ENCODE data around the gene FGL2. TPM values are rescaled to one million over a fixed set of nuclear protein-coding genes. Genes with fewer than 3 reads are reported as not detected.

Gene FGL2
- 21.7 TPM for total RNA-seq
- 10 to 100 TPM; 12.9 to 21.4 (median 16.8) TPM for polyA plus RNA-seq (ENCODE audit: insufficient read depth in 1 of 8, insufficient read length in 8 of 8, low replicate concordance in 1 of 8)
- long read RNA-seq, donor 1, full-length matches to known transcripts: 13 of 13 reads
- long read RNA-seq, donor 1, partial matches to known transcripts: 0 of 13 reads
- long read RNA-seq, donor 1, other reads (novel, unspliced or antisense): 0 of 13 reads
- long read RNA-seq, donor 2, full-length matches to known transcripts: 1 of 1 reads
- long read RNA-seq, donor 2, partial matches to known transcripts: 0 of 1 reads
- long read RNA-seq, donor 2, other reads (novel, unspliced or antisense): 0 of 1 reads
- long read RNA-seq, donor 3, full-length matches to known transcripts: 15 of 15 reads
- long read RNA-seq, donor 3, partial matches to known transcripts: 0 of 15 reads
- long read RNA-seq, donor 3, other reads (novel, unspliced or antisense): 0 of 15 reads
- long read RNA-seq, donor 4, full-length matches to known transcripts: 13 of 13 reads
- long read RNA-seq, donor 4, partial matches to known transcripts: 0 of 13 reads
- long read RNA-seq, donor 4, other reads (novel, unspliced or antisense): 0 of 13 reads
- long read RNA-seq, donor 5, full-length matches to known transcripts: 17 of 17 reads
- long read RNA-seq, donor 5, partial matches to known transcripts: 0 of 17 reads
- long read RNA-seq, donor 5, other reads (novel, unspliced or antisense): 0 of 17 reads
- long read RNA-seq, donor 6, full-length matches to known transcripts: 18 of 18 reads
- long read RNA-seq, donor 6, partial matches to known transcripts: 0 of 18 reads
- long read RNA-seq, donor 6, other reads (novel, unspliced or antisense): 0 of 18 reads
- long read RNA-seq, donor 7, full-length matches to known transcripts: 25 of 25 reads
- long read RNA-seq, donor 7, partial matches to known transcripts: 0 of 25 reads
- long read RNA-seq, donor 7, other reads (novel, unspliced or antisense): 0 of 25 reads
- long read RNA-seq, donor 8, full-length matches to known transcripts: 9 of 9 reads
- long read RNA-seq, donor 8, partial matches to known transcripts: 0 of 9 reads
- long read RNA-seq, donor 8, other reads (novel, unspliced or antisense): 0 of 9 reads
- long read RNA-seq, donor 9, full-length matches to known transcripts: 13 of 13 reads
- long read RNA-seq, donor 9, partial matches to known transcripts: 0 of 13 reads
- long read RNA-seq, donor 9, other reads (novel, unspliced or antisense): 0 of 13 reads
- long read RNA-seq, donor 10, full-length matches to known transcripts: 13 of 13 reads
- long read RNA-seq, donor 10, partial matches to known transcripts: 0 of 13 reads
- long read RNA-seq, donor 10, other reads (novel, unspliced or antisense): 0 of 13 reads
- long read RNA-seq, donor 11, full-length matches to known transcripts: 8 of 8 reads
- long read RNA-seq, donor 11, partial matches to known transcripts: 0 of 8 reads
- long read RNA-seq, donor 11, other reads (novel, unspliced or antisense): 0 of 8 reads

GRCh38 chr7:77199013-77199966, at the start of gene FGL2:
Gene FGL2, minus strand, starts transcription at chr7:77199819. Its CDS starts 26 bp downstream, at chr7:77199793.
- no peaks in the 10 kb centered on the region for H3K9me3 ChIP-seq (replicated peaks; ENCODE audit: control insufficient read depth, low read depth, low read length)
- peak within 1 kb of the TSS; percentile 34 for H3K4me3 ChIP-seq (ENCODE audit: low read length)
- peak within 1 kb of the TSS; percentile 76 for H3K27ac ChIP-seq (ENCODE audit: low read length)
- H3K4me1 ChIP-seq (ENCODE audit: control insufficient read depth, insufficient read depth, low read length): peaks cover 14% of the 10 kb centered on the region
- H3K36me3 ChIP-seq (ENCODE audit: control insufficient read depth, insufficient read depth, low read length): no peaks in the 10 kb centered on the region
- DNase-seq: peak; percentile 90
- WGBS (ENCODE audit: insufficient coverage): 5% methylated on average over 10 of the region's 15 CpGs
- no peaks in the 10 kb centered on the region for H3K27me3 ChIP-seq (ENCODE audit: control insufficient read depth, insufficient read depth, low read length)

- Histone ChIP-seq H3K36me3 (ENCODE audit: control insufficient read depth, insufficient read depth, low read length) (no peaks in the 10 kb centered on the region), H3K27me3 (ENCODE audit: control insufficient read depth, insufficient read depth, low read length) (no peaks in the 10 kb centered on the region), H3K9me3 (replicated peaks; ENCODE audit: control insufficient read depth, low read depth, low read length) (no peaks in the 10 kb centered on the region), H3K4me1 (ENCODE audit: control insufficient read depth, insufficient read depth, low read length) (no peaks in the 10 kb centered on the region), H3K27ac (ENCODE audit: low read length) (no peak overlapping the region), H3K4me3 (ENCODE audit: low read length) (no peak overlapping the region)
- no peak for DNase-seq
- WGBS (ENCODE audit: insufficient coverage): no CpG with 5 or more reads among the region's 3 CpGs
These were observed 48.5 kb upstream of the FGL2 start for GRCh38 chr7:77248154-77248553.

GRCh38 chr7:77247206-77247850, 47.7 kb upstream of the FGL2 start:
- H3K27ac ChIP-seq (ENCODE audit: low read length): no peak overlapping the region
- no peaks in the 10 kb centered on the region for H3K36me3 ChIP-seq (ENCODE audit: control insufficient read depth, insufficient read depth, low read length)
- no peaks in the 10 kb centered on the region for H3K4me1 ChIP-seq (ENCODE audit: control insufficient read depth, insufficient read depth, low read length)
- no peak overlapping the region for H3K4me3 ChIP-seq (ENCODE audit: low read length)
- H3K9me3 ChIP-seq (replicated peaks; ENCODE audit: control insufficient read depth, low read depth, low read length): no peaks in the 10 kb centered on the region
- no CpG with 5 or more reads among the region's 3 CpGs for WGBS (ENCODE audit: insufficient coverage)
- no peaks in the 10 kb centered on the region for H3K27me3 ChIP-seq (ENCODE audit: control insufficient read depth, insufficient read depth, low read length)
- DNase-seq: peak; percentile 49

GRCh38 chr7:77246026-77246640, 46.5 kb upstream of the FGL2 start:
- 40% methylated on average over 2 of the region's 5 CpGs for WGBS (ENCODE audit: insufficient coverage)
- Histone ChIP-seq H3K27ac (ENCODE audit: low read length) (no peak overlapping the region), H3K9me3 (replicated peaks; ENCODE audit: control insufficient read depth, low read depth, low read length) (no peaks in the 10 kb centered on the region)

GRCh38 chr7:77245015-77245755, 45.6 kb upstream of the FGL2 start:
- 42% methylated on average over 2 of the region's 7 CpGs for WGBS (ENCODE audit: insufficient coverage)
- Histone ChIP-seq H3K36me3 (ENCODE audit: control insufficient read depth, insufficient read depth, low read length) (no peaks in the 10 kb centered on the region), H3K4me1 (ENCODE audit: control insufficient read depth, insufficient read depth, low read length) (no peaks in the 10 kb centered on the region), H3K9me3 (replicated peaks; ENCODE audit: control insufficient read depth, low read depth, low read length) (no peaks in the 10 kb centered on the region), H3K4me3 (ENCODE audit: low read length) (no peak overlapping the region), H3K27ac (ENCODE audit: low read length) (no peak overlapping the region), H3K27me3 (ENCODE audit: control insufficient read depth, insufficient read depth, low read length) (no peaks in the 10 kb centered on the region)
- DNase-seq: no peak

More at GRCh38 chr7:77246026-77246640, 46.5 kb upstream of the FGL2 start:
- no peak for DNase-seq
- no peaks in the 10 kb centered on the region for H3K36me3 ChIP-seq (ENCODE audit: control insufficient read depth, insufficient read depth, low read length)
- H3K4me3 ChIP-seq (ENCODE audit: low read length): no peak overlapping the region
- no peaks in the 10 kb centered on the region for H3K4me1 ChIP-seq (ENCODE audit: control insufficient read depth, insufficient read depth, low read length)
- no peaks in the 10 kb centered on the region for H3K27me3 ChIP-seq (ENCODE audit: control insufficient read depth, insufficient read depth, low read length)

GRCh38 chr7:77244222-77244934, 44.8 kb upstream of the FGL2 start:
- Histone ChIP-seq H3K4me3 (ENCODE audit: low read length) (no peak overlapping the region), H3K9me3 (replicated peaks; ENCODE audit: control insufficient read depth, low read depth, low read length) (no peaks in the 10 kb centered on the region), H3K27me3 (ENCODE audit: control insufficient read depth, insufficient read depth, low read length) (no peaks in the 10 kb centered on the region), H3K36me3 (ENCODE audit: control insufficient read depth, insufficient read depth, low read length) (no peaks in the 10 kb centered on the region), H3K4me1 (ENCODE audit: control insufficient read depth, insufficient read depth, low read length) (no peaks in the 10 kb centered on the region), H3K27ac (ENCODE audit: low read length) (no peak overlapping the region)
- peak; percentile 36 for DNase-seq
- WGBS (ENCODE audit: insufficient coverage): no CpG with 5 or more reads among the region's 6 CpGs

GRCh38 chr7:77242554-77242953, 42.9 kb upstream of the FGL2 start:
- H3K27ac ChIP-seq (ENCODE audit: low read length): no peak overlapping the region
- no peak for DNase-seq
- no peak overlapping the region for H3K4me3 ChIP-seq (ENCODE audit: low read length)
- H3K4me1 ChIP-seq (ENCODE audit: control insufficient read depth, insufficient read depth, low read length): peaks cover 2% of the 10 kb centered on the region
- H3K36me3 ChIP-seq (ENCODE audit: control insufficient read depth, insufficient read depth, low read length): peaks cover under 1% of the 10 kb centered on the region
- WGBS (ENCODE audit: insufficient coverage): 40% methylated on average over 1 of the region's 2 CpGs
- no peaks in the 10 kb centered on the region for H3K27me3 ChIP-seq (ENCODE audit: control insufficient read depth, insufficient read depth, low read length)
- no peaks in the 10 kb centered on the region for H3K9me3 ChIP-seq (replicated peaks; ENCODE audit: control insufficient read depth, low read depth, low read length)

Data from muscle of leg (tissue), 16 donors.